ENCODE data around the gene PISD. TPM values are rescaled to one million over a fixed set of nuclear protein-coding genes. Genes with fewer than 3 reads are reported as not detected.

PISD gene
- total and polyA plus RNA-seq, 2 of the 8 experiments (the other 6 are each of a cell fraction or from before 2014, with no cell fraction given), result 47.8 to 48.2 TPM

- Histone ChIP-seq H3K79me1 (ENCODE audit: low read depth, low read length) (no peaks in the 10 kb centered on the region), H3K56ac (replicated peaks; ENCODE audit: insufficient read length, low read depth, low read length) (no peak overlapping the region), H3K23me2 (ENCODE audit: low read depth, low read length) (no peaks in the 10 kb centered on the region), H3K36me3 (ENCODE audit: control insufficient read depth in 2 of 4, insufficient read depth in 4 of 4, low read length in 3 of 4) (peaks cover 0 to 3% (median 0%) of the 10 kb centered on the region in 4 experiments; a peak in 1 of 8 replicates), H3K4me2 (ENCODE audit: insufficient read depth in 1 of 2, low read depth in 2 of 2, low read length in 2 of 2) (no peak overlapping the region), H3K79me2 (ENCODE audit: control insufficient read depth in 1 of 2, insufficient read depth in 2 of 2, low read length in 2 of 2) (no peaks in the 10 kb centered on the region), H2BK5ac (ENCODE audit: low read depth, low read length) (no peak overlapping the region), H4K20me1 (replicated peaks in 1 of 2; ENCODE audit: control insufficient read depth in 1 of 2, insufficient read depth in 2 of 2, low read length in 2 of 2) (peaks cover 2% of the 10 kb centered on the region in 2 experiments), H3K9me3 (ENCODE audit: insufficient read depth in 2 of 2, low read depth in 1 of 2, low read length in 1 of 2) (no peaks in the 10 kb centered on the region), H2AK5ac (ENCODE audit: low read depth, low read length) (no peak overlapping the region), H2BK20ac (ENCODE audit: low read length) (no peak overlapping the region), H4K5ac (ENCODE audit: insufficient read length, low read depth, low read length) (no peak overlapping the region), H3K27ac (ENCODE audit: low read depth, low read length) (no peak overlapping the region), H3K23ac (ENCODE audit: insufficient read length) (no peak overlapping the region), H3K9ac (replicated peaks in 1 of 4; ENCODE audit: extremely low read depth in 1 of 4, low read depth in 3 of 4, low read length in 3 of 4) (no peak overlapping the region), H2BK120ac (replicated peaks; ENCODE audit: low read depth, low read length) (no peak overlapping the region), H3K4me1 (replicated peaks in 1 of 4; ENCODE audit: control insufficient read depth in 3 of 4, insufficient read depth in 4 of 4, low read length in 3 of 4) (no peaks in the 10 kb centered on the region), H3K4ac (replicated peaks; ENCODE audit: insufficient read length, low read depth, low read length) (no peak overlapping the region), H2AFZ (ENCODE audit: low read length) (no peak overlapping the region), H3K14ac (ENCODE audit: insufficient read length) (no peak overlapping the region), H2BK15ac (ENCODE audit: low read length) (no peak overlapping the region), H4K91ac (replicated peaks; ENCODE audit: insufficient read length, low read length) (no peak overlapping the region), H3K18ac (ENCODE audit: extremely low read depth, low read length) (no peak overlapping the region), H4K8ac (ENCODE audit: extremely low read depth, insufficient read depth, low read length) (no peak overlapping the region), H3K27me3 (replicated peaks in 1 of 4; ENCODE audit: control insufficient read depth in 3 of 4, extremely low read depth in 1 of 4, insufficient read depth in 3 of 4, low read length in 3 of 4) (no peaks in the 10 kb centered on the region), H2BK12ac (ENCODE audit: low read depth, low read length) (no peak overlapping the region), H3K4me3 (ENCODE audit: extremely low read depth in 1 of 4, insufficient read depth in 2 of 4, low read depth in 3 of 4, low read length in 4 of 4) (no peak overlapping the region)
- WGBS, 2 experiments (ENCODE audit: extremely low coverage in 1 of 2, insufficient coverage in 1 of 2, insufficient read length in 1 of 2, insufficient replicate concordance in 2 of 2, low coverage in 1 of 2, low lambda C conversion rate in 2 of 2, missing lambda C conversion rate in 1 of 2), result 86% methylated on average over 10 of the region's 10 CpGs; no CpG with 5 or more reads in 1 of the 2 experiments
- DNase-seq (ENCODE audit: low read depth in 1 of 2, low spot score in 2 of 2) (no peak), FAIRE-seq (no peak)
- CTCF ChIA-PET (ENCODE audit: partially characterized antibody), result interaction anchor here (1.4 to 2.3 kb wide), 3 partner anchors 10 to 31 kb away, joined by 5 to 13 read pairs (median 6); no protein-coding TSS in a partner anchor
- TF ChIP-seq HDAC6 (IDR thresholded peaks at IDR 0.05; ENCODE audit: low read depth, low read length), result no peak
- no peak for TF ChIP-seq SRF (IDR thresholded peaks at IDR 0.05; ENCODE audit: low read depth, low read length)
- TF ChIP-seq SIN3A (conservative IDR thresholded peaks at IDR 0.05 in 1 of 2, IDR thresholded peaks at IDR 0.05 in 1 of 2; ENCODE audit: low read depth in 1 of 2, low read length in 2 of 2), result no peak
- no peak for TF ChIP-seq E2F6 (IDR thresholded peaks at IDR 0.05)
- TF ChIP-seq KDM4A (IDR thresholded peaks at IDR 0.05; ENCODE audit: low read depth, low read length, severe bottlenecking), result no peak
- TF ChIP-seq ATF2 (IDR thresholded peaks at IDR 0.05; ENCODE audit: low read length), result no peak
- no peak for TF ChIP-seq RAD21 (IDR thresholded peaks at IDR 0.05 in 1 of 2, conservative IDR thresholded peaks at IDR 0.05 in 1 of 2; ENCODE audit: low read depth in 2 of 2, low read length in 2 of 2)
- POLR2A ChIA-PET (ENCODE audit: partially characterized antibody), result interaction anchor here (1.3 to 5.0 kb wide), 2 partner anchors 8 to 12 kb away, joined by 3 to 30 read pairs; no protein-coding TSS in a partner anchor
Measured at GRCh38 chr22:31603081-31603525, 58.9 kb downstream of the PISD start.

All from H1 (cell line).